NCI-H2107 (cell line): ENCODE results near the gene ANXA1.

Source experiments
- DNase-seq: peaks from one replicate; lab custom pipeline; 2025; lab: John Stamatoyannopoulos, UW

The ANXA1 gene

DNA sequence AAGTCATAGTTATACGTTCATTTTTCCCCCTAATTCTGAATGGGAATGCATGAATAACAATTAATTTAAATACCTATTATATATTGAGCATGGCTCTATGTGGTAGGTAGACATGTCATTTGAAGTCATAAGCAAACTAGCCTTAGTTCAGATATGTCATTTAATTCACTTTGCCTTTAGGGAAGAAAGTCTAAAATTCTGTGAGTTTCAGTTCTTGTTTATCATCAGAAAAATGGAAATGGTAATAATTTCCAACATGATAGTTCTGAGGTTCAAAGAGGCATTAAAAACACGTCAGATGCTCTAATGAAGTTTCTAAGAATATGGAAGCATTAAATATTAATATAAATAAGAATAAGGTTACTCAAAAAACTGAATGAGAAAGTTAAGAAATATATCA is 13.1 kb upstream of the ANXA1 start:
- no peak for DNase-seq

GRCh38 chr9:73141282-73141681 is 10.4 kb upstream of the ANXA1 start:
- no peak for DNase-seq

DNA sequence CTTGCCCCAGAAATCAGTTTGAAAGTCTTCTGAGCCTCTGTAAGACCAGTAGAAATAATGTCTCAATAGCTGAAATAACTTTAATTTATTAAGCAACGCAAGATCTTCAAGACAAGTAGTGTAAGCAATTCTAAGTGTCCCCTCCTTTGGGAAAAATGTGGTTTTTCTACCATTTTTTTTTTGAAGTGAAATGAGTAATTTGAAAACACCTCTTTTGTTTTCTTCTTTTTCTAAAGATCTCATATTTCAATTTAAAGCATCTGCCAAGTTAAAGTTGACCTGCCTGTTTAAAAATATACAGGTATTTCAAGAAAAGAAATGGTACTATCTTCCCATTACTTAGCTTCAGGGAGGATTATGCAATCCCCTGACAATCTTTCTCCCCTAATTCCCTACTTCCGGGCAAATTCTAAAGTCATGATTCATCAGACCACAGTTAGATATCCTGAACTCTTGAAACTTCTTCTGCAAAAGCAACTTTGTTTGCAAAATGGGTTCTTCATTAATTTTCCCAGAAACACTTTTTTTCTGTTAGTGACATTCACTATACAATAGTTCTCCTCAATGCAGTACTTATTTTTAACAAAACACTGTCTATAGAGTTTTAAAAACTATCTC is 7.8 kb upstream of the ANXA1 start:
- DNase-seq = no peak

- no peak for DNase-seq
Measured at GRCh38 chr9:73146111-73146815, 5.4 kb upstream of the ANXA1 start.

DNA sequence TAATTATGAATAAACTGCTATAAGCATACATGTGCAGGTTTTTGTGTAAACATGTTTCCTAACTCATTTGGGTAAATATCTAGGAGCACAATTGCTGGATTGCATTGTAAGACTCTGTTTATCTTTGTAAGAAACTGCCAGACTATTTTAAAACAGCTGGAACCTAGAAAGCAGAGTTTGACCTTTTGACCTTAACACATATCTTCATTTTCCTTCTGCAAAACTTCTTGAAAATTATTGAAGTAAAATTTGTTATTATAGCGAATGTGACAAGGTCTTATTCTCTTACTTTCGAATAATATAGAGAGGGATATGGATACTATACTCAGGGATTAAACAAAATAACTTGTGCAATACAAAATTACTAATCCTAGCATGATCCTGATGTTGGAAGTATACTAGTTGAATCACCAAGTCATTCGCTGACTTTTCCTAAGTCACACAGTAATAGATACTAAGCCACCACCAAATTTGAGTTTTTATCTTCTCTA is 3.2 kb upstream of the ANXA1 start:
- no peak for DNase-seq

- no peak for DNase-seq
Measured at GRCh38 chr9:73149371-73150067, 2.1 kb upstream of the ANXA1 start.

DNA sequence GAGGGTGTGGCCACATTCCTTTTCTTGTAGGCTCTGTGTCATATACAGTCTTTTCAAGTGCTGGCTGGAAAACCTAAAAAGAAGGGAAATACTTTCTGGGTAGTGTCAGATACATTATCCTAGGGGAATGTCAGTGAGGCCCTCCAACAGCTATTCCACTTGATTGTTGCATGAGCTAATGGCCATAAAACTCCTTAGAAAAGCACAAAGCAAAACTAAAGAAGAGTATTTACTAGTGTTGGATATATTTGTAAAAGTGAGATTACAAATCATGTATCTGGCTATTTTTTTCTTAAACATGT is 829 bp downstream of the ANXA1 start:
- DNase-seq = no peak

DNA sequence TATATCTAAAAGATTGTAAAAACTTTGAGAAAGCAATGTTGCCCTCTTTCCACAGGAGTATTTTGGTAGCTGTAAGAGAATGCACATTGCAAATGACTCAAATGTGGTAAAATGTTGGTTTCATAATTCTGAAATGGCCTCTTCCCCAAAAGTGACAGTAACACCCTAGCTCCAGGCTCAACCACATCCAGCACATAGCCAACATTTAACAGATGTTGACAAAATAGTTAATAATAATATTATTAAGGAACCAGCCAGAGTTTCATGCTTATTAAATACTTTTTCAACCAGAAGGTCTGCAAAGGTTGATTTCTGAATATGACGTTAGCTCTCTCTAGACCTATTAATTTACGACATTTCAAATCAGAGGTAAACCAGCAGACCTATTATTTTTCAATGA is 1.3 kb downstream of the ANXA1 start:
- DNase-seq = no peak

DNA sequence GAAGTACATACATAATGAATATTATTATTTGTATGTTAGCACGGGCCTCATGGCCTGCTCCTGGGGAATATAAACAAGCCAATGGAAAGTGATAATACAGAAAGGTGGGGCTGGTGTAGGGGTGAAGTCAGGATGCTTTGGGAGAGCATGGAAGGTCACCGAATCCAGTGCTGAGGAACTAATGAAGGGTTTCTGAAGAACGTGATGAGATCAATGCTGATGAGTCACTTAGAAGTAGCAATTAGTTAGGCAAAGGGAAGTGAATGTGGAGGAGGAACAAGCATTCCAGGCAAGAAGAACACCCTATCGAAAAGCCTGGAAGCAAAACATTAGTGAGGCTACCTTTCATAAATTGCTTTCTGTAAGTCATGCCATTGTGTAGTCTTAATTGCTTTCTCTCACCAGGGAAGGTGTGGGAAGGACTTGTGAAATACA is 2.1 kb downstream of the ANXA1 start:
- DNase-seq = no peak

- no peak for DNase-seq
Measured at GRCh38 chr9:73154271-73154670, 2.6 kb downstream of the ANXA1 start.

DNA sequence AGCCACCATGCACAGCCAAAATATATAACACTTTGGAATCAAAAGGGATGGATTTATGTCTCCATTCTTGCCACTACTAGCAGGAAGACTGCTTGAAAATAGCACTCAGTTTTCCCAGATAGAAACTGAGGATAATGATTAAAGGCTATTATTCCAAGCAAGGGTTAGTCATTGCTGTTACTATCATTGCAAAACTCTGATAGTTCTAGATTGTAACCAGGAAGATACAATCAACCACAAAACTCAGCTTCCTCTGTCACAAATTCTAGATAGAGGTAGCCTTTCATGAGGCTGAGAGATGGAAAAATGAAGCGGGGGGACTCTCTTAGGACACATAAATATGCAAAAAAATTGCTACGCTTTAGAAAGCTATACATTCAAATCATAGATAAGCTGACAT is 3.1 kb downstream of the ANXA1 start:
- DNase-seq = no peak

DNA sequence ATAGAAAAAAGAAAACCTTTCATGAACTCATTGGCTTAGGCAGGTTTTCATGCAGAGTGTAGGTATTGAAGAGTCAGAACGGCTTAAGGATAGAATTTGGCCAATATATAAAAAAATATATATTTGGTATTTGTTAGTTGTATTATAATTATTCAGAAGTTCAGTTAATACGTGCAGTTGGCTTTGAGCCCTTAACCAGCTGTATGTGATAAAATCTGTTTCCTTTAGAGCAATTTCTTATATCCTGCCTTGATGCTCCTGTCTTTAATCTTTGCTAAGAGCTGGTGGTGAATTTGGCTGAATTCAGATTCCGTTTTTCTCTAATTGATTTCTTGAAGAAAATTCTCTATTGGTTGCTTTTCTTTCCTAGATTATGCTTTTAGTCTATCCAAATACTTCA is 3.7 kb downstream of the ANXA1 start:
- no peak for DNase-seq

DNA sequence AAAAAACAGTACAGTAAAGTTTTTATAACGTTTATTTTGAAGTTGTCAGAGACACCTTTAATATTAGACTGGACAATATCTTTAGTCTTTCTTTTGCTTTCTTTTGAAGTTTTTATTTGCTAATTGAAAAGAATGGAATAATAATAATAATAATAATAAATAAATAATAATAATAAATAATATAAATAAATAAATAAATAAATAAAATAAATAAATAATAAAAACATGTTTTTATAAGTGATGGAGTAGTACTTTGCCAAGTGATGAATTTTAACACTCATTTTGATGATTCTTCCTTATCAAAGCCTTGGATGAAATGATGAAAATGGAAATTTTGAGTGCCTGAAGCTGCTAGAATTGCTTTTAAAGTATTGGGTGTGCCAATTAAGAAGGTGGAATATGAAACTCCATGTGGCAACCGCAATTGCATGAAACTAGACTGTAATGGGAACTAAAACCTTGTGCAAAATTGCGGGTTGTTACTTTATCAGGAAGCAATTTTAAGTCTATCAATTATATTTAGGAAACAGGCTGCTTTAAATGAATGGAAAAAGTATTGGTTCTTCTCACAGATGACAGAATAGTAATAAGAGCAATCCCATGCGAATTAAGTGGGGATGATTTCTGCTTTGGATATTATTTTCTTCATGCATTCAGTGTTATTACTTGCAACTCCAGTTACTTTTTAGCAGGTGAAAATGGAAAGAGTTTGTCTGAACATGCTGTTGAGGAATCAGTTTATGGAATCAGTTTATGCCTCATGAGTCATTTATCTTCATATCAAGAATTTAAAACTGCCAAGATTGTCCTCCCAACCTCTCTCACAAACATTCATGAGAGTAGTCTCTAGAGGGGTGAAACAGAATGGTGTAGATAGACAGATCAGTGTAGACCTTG is 4.6 kb downstream of the ANXA1 start:
- no peak for DNase-seq

DNA sequence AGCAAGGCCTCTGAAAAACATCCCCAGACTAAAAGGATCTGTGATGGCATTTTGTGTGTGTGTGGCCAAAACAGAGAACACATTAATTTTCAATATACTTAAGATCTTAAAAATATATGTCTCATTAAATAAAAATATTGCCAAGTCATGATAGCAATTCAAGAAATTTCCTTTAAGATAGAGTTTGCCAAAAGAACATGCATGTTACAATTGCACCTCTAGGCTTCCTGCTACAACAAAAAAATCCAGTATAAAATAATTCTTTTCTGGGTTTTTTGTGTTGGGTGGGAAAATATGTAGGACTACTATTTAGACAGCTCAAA is 5.2 kb downstream of the ANXA1 start:
- no peak for DNase-seq

- no peak for DNase-seq
Measured at GRCh38 chr9:73157811-73158210, 6.1 kb downstream of the ANXA1 start.

GRCh38 chr9:73158723-73159122 is 7.1 kb downstream of the ANXA1 start:
- no peak for DNase-seq

DNA sequence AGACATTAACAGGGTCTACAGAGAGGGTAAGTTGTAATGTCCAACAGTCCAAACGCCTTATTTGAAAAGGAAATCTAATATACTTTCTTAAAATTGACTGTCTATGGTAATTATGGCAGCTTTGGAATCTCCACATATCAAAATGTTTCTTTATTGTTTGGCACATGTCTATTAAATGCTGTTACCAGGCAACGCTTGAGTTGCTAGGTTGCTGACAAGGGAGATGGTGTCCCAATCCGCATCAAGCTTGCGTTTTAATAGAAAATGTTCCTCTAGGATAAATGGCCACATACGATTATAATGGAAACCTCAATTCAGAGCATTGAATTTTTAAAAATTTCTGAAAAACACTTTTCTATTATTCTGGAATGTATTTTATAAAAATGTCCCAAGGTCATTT is 9.2 kb downstream of the ANXA1 start:
- DNase-seq = no peak

GRCh38 chr9:73162987-73163768 is 11.5 kb downstream of the ANXA1 start:
- DNase-seq = no peak

DNA sequence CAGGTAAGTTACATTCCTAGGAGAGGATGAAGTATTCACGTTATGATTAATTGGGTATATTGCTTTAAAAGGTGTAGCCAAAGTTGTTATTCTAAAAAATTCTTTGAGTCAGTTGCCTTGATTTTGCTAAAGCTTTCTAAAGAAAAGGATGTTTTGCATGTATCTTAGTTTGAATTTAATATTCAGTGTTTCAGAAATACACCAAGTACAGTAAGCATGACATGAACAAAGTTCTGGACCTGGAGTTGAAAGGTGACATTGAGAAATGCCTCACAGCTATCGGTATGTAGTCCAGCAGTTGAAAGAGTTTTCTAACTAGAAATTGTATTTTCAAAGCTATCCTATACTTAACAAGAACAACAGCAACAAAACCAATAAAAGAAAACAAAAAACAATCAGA is 14.2 kb downstream of the ANXA1 start:
- DNase-seq = no peak

DNA sequence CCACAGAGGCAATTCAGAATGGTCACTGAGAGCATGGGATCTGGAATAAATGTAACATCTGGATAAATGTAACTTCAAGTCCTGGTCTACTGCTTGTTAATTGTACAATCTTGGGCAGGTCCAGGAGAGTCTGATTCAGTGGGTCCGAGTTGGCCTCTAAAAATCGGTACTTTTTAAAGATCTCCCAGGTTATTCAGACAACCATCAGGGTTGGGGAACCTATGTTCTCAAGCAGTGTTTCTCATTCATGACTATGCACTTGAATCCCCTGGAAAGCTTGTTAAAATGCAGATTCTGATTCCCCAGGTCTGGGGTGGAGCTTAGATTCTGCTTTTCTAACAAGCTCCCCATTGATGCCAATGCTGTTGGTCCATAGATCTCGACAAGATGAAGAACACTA is 14.8 kb downstream of the ANXA1 start:
- DNase-seq = no peak

- no peak for DNase-seq
Measured at GRCh38 chr9:73167614-73168013, 15.9 kb downstream of the ANXA1 start.
